HCT116 (cell line): Measurements from ENCODE around the gene MAGEB1. TPM values are rescaled to one million over a fixed set of nuclear protein-coding genes. Genes with fewer than 3 reads are reported as not detected.

Experiments used
- ATAC-seq: fragments of 200-7000 bp; cut with Tn5 transposase; 2 replicates; pipeline ENCODE4 v1.9.1; 2020; ENCODE audit warnings: mild to moderate bottlenecking, moderate library complexity
- BruUV-seq: library from RNA; stranded (reverse); fragments of 400-500 nt; replicated peaks from 2 replicates; lab custom pipeline; 2021; lab: Mats Ljungman, UMichigan
- CTCF ChIA-PET: fragments of 300-600 bp; sonication (Branson Sonifier 250); formaldehyde crosslinking; loops from one replicate; lab custom pipeline; 2021; ENCODE audit warnings: antibody characterized with exemption; lab: Charles Lee
- POLR2A ChIA-PET: fragments of 300-600, 350-600 bp; sonication (Branson Sonifier 250); formaldehyde crosslinking; loops from one replicate; lab custom pipeline; 2021; ENCODE audit warnings: antibody characterized with exemption; lab: Charles Lee
- RAD21 ChIA-PET, 2 experiments: fragments of 300-600 bp; sonication (Branson Sonifier 250); formaldehyde crosslinking; loops; one replicate each; lab custom pipeline; 2023; ENCODE audit warnings: low total read pairs in 2 of 2; ENCODE audit not compliant: uncharacterized antibody in 2 of 2, unreplicated experiment in 2 of 2, low non-redundant PET in 1 of 2; lab: Charles Lee
- DNase-seq: peaks from one replicate; pipeline ENCODE4 v3.0.0-alpha.2; 2010; ENCODE audit warnings: low read depth, low spot score
- H2AFZ ChIP-seq: fragments of 200-600 bp; shearing (Covaris generic), sonication (generic); 2 replicates; pipeline ENCODE4 v1.6.1; 2017; ENCODE audit warnings: low read depth, mixed run types, mixed read lengths, antibody characterized with exemption, low read length; ENCODE audit not compliant: poor library complexity, severe bottlenecking
- H3K27ac ChIP-seq: 2 replicates; pipeline ENCODE4 v1.5.1; 2012; ENCODE audit warnings: low read depth, low read length
- H3K27me3 ChIP-seq: fragments of 200-600 bp; sonication (generic); 2 replicates; pipeline ENCODE4 v1.6.1; 2016; ENCODE audit warnings: mixed run types, low read length, mixed read lengths; ENCODE audit not compliant: insufficient read depth
- H3K36me3 ChIP-seq, 2 experiments: fragments of 200-500 bp in 1 of 2; fragments of 200-600 bp in 1 of 2; sonication (Bioruptor generic) in 1 of 2; sonication (generic) in 1 of 2; 2 replicates each; pipeline versions ENCODE4 v1.5.1 to v1.6.1; 2014 to 2016; ENCODE audit warnings: low read length in 2 of 2, inconsistent platforms in 1 of 2, mixed read lengths in 1 of 2, mixed run types in 1 of 2; ENCODE audit not compliant: insufficient read depth in 2 of 2, control insufficient read depth in 1 of 2
- H3K4me1 ChIP-seq, 2 experiments: fragments of 200-600 bp in 1 of 2; sonication (generic) in 1 of 2; 2 replicates each; pipeline versions ENCODE4 v1.5.1 to v1.6.1; 2012 to 2017; ENCODE audit warnings: low read length in 2 of 2, inconsistent platforms in 1 of 2, mild to moderate bottlenecking in 1 of 2, mixed read lengths in 1 of 2, mixed run types in 1 of 2, moderate library complexity in 1 of 2; ENCODE audit not compliant: insufficient read depth in 2 of 2, control insufficient read depth in 1 of 2
- H3K4me2 ChIP-seq: fragments of 200-600 bp; sonication (generic); 2 replicates; pipeline ENCODE4 v1.6.1; 2017; ENCODE audit warnings: mixed run types, low read length, mixed read lengths
- H3K4me3 ChIP-seq, 2 experiments: fragments of 200-600 bp in 1 of 2; sonication (generic) in 1 of 2; replicated peaks in 1 of 2; 2 replicates each; pipeline ENCODE4 v1.5.1; 2011 to 2016; ENCODE audit warnings: low read length in 2 of 2, control low read depth in 1 of 2, low read depth in 1 of 2, mild to moderate bottlenecking in 1 of 2, mixed read lengths in 1 of 2, mixed run types in 1 of 2
- H3K79me2 ChIP-seq: fragments of 200-600 bp; sonication (generic); 2 replicates; pipeline ENCODE4 v1.6.1; 2017; ENCODE audit warnings: mild to moderate bottlenecking, mixed run types, low read length, moderate library complexity, mixed read lengths; ENCODE audit not compliant: insufficient read depth
- H3K9ac ChIP-seq: fragments of 200-600 bp; sonication (generic); 2 replicates; pipeline ENCODE4 v1.6.1; 2016; ENCODE audit warnings: low read length, mixed read lengths
- H3K9me2 ChIP-seq: fragments of 200-600 bp; sonication (generic), shearing (Covaris generic); 2 replicates; pipeline ENCODE4 v1.6.1; 2017; ENCODE audit warnings: mixed run types, mild to moderate bottlenecking, moderate library complexity; ENCODE audit not compliant: insufficient read depth
- H3K9me3 ChIP-seq, 2 experiments: fragments of 200-500 bp in 1 of 2; fragments of 200-600 bp in 1 of 2; sonication (Bioruptor generic) in 1 of 2; sonication (generic) in 1 of 2; 2 replicates each; pipeline ENCODE4 v1.6.1; 2014 to 2017; ENCODE audit warnings: low read length in 2 of 2, mixed read lengths in 2 of 2, inconsistent platforms in 1 of 2, low read depth in 1 of 2, mild to moderate bottlenecking in 1 of 2, mixed run types in 1 of 2, moderate library complexity in 1 of 2; ENCODE audit not compliant: control insufficient read depth in 1 of 2, insufficient read depth in 1 of 2
- H4K20me1 ChIP-seq: fragments of 200-600 bp; sonication (generic), shearing (Covaris generic); 2 replicates; pipeline ENCODE4 v1.6.1; 2017; ENCODE audit warnings: mixed run types, mild to moderate bottlenecking, moderate library complexity; ENCODE audit not compliant: insufficient read depth
- ATF3 ChIP-seq: IDR thresholded peaks from 2 replicates; pipeline ENCODE4 v1.6.1; 2012
- CTCF ChIP-seq, 3 experiments: fragments of 200-600 bp in 1 of 3; sonication (generic) in 1 of 3; IDR thresholded peaks in 2 of 3; conservative IDR thresholded peaks in 1 of 3; 2 replicates each; pipeline ENCODE4 v1.5.1; 2012 to 2017; ENCODE audit warnings: low read depth in 2 of 3, low read length in 2 of 3, antibody characterized with exemption in 1 of 3, borderline replicate concordance in 1 of 3, control low read depth in 1 of 3, mild to moderate bottlenecking in 1 of 3, mixed read lengths in 1 of 3, mixed run types in 1 of 3, moderate library complexity in 1 of 3; ENCODE audit not compliant: insufficient read depth in 1 of 3
- ELF1 ChIP-seq: IDR thresholded peaks from 2 replicates; pipeline ENCODE4 v1.6.1; 2012; ENCODE audit warnings: low read depth, borderline replicate concordance
- EZH2 ChIP-seq: fragments of 200-600 bp; sonication (generic); IDR thresholded peaks from 2 replicates; pipeline ENCODE4 v1.6.1; 2017; ENCODE audit warnings: antibody characterized with exemption, mixed run types
- EZH2phosphoT487 ChIP-seq: fragments of 200-600 bp; IDR thresholded peaks from 2 replicates; pipeline ENCODE4 v1.6.1; 2018; ENCODE audit warnings: antibody characterized with exemption, borderline replicate concordance
- FOSL1 ChIP-seq: IDR thresholded peaks from 2 replicates; pipeline ENCODE4 v1.6.1; 2012; ENCODE audit warnings: low read depth
- JUND ChIP-seq: IDR thresholded peaks from 2 replicates; pipeline ENCODE4 v1.6.1; 2012
- POLR2A ChIP-seq: IDR thresholded peaks from 2 replicates; pipeline ENCODE4 v1.7.0; 2011; ENCODE audit warnings: borderline replicate concordance; ENCODE audit not compliant: insufficient read depth, insufficient read length; ENCODE audit errors: extremely low read depth
- POLR2AphosphoS5 ChIP-seq: IDR thresholded peaks from 2 replicates; pipeline ENCODE4 v1.6.1; 2011; ENCODE audit warnings: mild to moderate bottlenecking, low read depth, low read length, moderate library complexity
- RAD21 ChIP-seq: IDR thresholded peaks from 2 replicates; pipeline ENCODE4 v1.6.1; 2012; ENCODE audit warnings: low read depth, mild to moderate bottlenecking
- REST ChIP-seq: IDR thresholded peaks from 2 replicates; pipeline ENCODE4 v1.6.1; 2012; ENCODE audit warnings: low read depth
- SIN3A ChIP-seq: IDR thresholded peaks from 2 replicates; pipeline ENCODE4 v1.6.1; 2012; ENCODE audit warnings: low read depth
- SP1 ChIP-seq: IDR thresholded peaks from 2 replicates; pipeline ENCODE4 v1.6.1; 2012; ENCODE audit warnings: low read depth
- SRF ChIP-seq: IDR thresholded peaks from 2 replicates; pipeline ENCODE4 v1.6.1; 2012; ENCODE audit warnings: low read depth
- TCF7L2 ChIP-seq: IDR thresholded peaks from 2 replicates; pipeline ENCODE4 v1.7.0; 2011; ENCODE audit warnings: borderline replicate concordance, inconsistent platforms; ENCODE audit not compliant: insufficient read depth, insufficient read length; ENCODE audit errors: extremely low read depth
- YY1 ChIP-seq: IDR thresholded peaks from 2 replicates; pipeline ENCODE4 v1.6.1; 2011; ENCODE audit warnings: low read length, low read depth, moderate library complexity, mild to moderate bottlenecking; ENCODE audit not compliant: insufficient replicate concordance; ENCODE audit errors: extremely low read depth
- ZBTB33 ChIP-seq: IDR thresholded peaks from 2 replicates; pipeline ENCODE4 v1.6.1; 2011; ENCODE audit warnings: mild to moderate bottlenecking, low read length, moderate library complexity; ENCODE audit not compliant: insufficient replicate concordance; ENCODE audit errors: extremely low read depth
- ZFX ChIP-seq: fragments of 450-650 bp; IDR thresholded peaks from 2 replicates; pipeline ENCODE4 v1.6.1; 2017
- ZNF274 ChIP-seq: fragments of 200-500 bp; sonication (Bioruptor generic); IDR thresholded peaks from 2 replicates; pipeline ENCODE4 v1.6.1; 2014; ENCODE audit warnings: mild to moderate bottlenecking, low read depth, low read length, inconsistent platforms
- intact Hi-C: fragments of 100-400 bp; cut with micrococcal nuclease; formaldehyde crosslinking; loops from 2 replicates; pipeline ENCODE4 v1.10.0; 2022
- total RNA-seq: library from RNA; stranded (reverse); gene quantifications from one replicate; pipeline ENCODE4 v1.2.1, GENCODE V29; 2021; ENCODE audit not compliant: unreplicated experiment

MAGEB1 gene
- total RNA-seq, 1 experiment from 2014 or later, result 0.69 TPM

- ChIA-PET RAD21 (no interaction called here), CTCF (no interaction called here)
- no peak for DNase-seq
- Histone ChIP-seq H4K20me1 (no peaks in the 10 kb centered on the region), H3K4me2 (no peak overlapping the region), H3K36me3 (peaks cover 0 to 3% of the 10 kb centered on the region in 2 experiments; a peak in 2 of 4 replicates), H3K27me3 (no peaks in the 10 kb centered on the region), H3K9me3 (no peaks in the 10 kb centered on the region), H3K4me1 (peaks cover 0 to 8% of the 10 kb centered on the region in 2 experiments; a peak in 2 of 4 replicates), H2AFZ (no peak overlapping the region), H3K9ac (no peak overlapping the region)
- TF ChIP-seq EZH2phosphoT487 (no peak), RAD21 (no peak), POLR2A (no peak), CTCF (IDR thresholded peaks at IDR 0.05 in 2 of 3, conservative IDR thresholded peaks at IDR 0.05 in 1 of 3; ENCODE audit: borderline replicate concordance in 1 of 3, insufficient read depth in 1 of 3, low read depth in 2 of 3, low read length in 2 of 3) (no peak), REST (no peak), ZFX (no peak), POLR2AphosphoS5 (no peak), EZH2 (no peak), YY1 (no peak), SRF (no peak), TCF7L2 (no peak), ATF3 (no peak), JUND (no peak), ZBTB33 (no peak), SP1 (no peak), SIN3A (no peak), FOSL1 (no peak), ELF1 (no peak), ZNF274 (no peak)
- TF ChIP-seq, all 23 proteins: peak for 0
- no peak overlapping the region for H3K27ac ChIP-seq
- no peaks in the 10 kb centered on the region for H3K9me2 ChIP-seq
- POLR2A ChIA-PET, result no interaction called here
- intact Hi-C loops, result no loop called here
- no peak overlapping the region for H3K4me3 ChIP-seq
- ATAC-seq, result no peak
- peaks cover 44% of the 10 kb centered on the region for H3K79me2 ChIP-seq
- no TSS peak for BruUV-seq
These were observed 29.5 kb upstream of the MAGEB1 start for GRCh38 chrX:30217465-30217864.
